OCI-LY7 (cell line): ENCODE data around the gene PKHD1. TPM values are rescaled to one million over a fixed set of nuclear protein-coding genes. Genes with fewer than 3 reads are reported as not detected.

Experiments used
- BruUV-seq: library from RNA; stranded (reverse); fragments of 400-500 nt; replicated peaks from 2 replicates; lab custom pipeline; 2021; lab: Mats Ljungman, UMichigan
- CTCF ChIA-PET: fragments of 300-600 bp; sonication (Branson Sonifier 250); formaldehyde crosslinking; loops from one replicate; lab custom pipeline; 2022; ENCODE audit warnings: antibody characterized with exemption; ENCODE audit not compliant: unreplicated experiment; lab: Charles Lee
- POLR2A ChIA-PET: fragments of 300-600 bp; sonication (Branson Sonifier 250); formaldehyde crosslinking; loops from one replicate; lab custom pipeline; 2022; ENCODE audit warnings: antibody characterized with exemption; lab: Charles Lee
- DNase-seq: peaks from one replicate; pipeline ENCODE4 v3.0.0-alpha.2; 2015; ENCODE audit warnings: low spot score
- H2AFZ ChIP-seq: fragments of 200-600 bp; sonication (generic), shearing (Covaris generic); 2 replicates; pipeline ENCODE4 v1.6.1; 2014; ENCODE audit warnings: mild to moderate bottlenecking, antibody characterized with exemption, low read length, moderate library complexity
- H3K27ac ChIP-seq: fragments of 200-600 bp; sonication (generic); 2 replicates; pipeline ENCODE4 v1.5.1; 2014; ENCODE audit warnings: mixed run types, low read depth, mild to moderate bottlenecking, moderate library complexity, low read length, inconsistent platforms; ENCODE audit not compliant: poor library complexity, severe bottlenecking
- H3K36me3 ChIP-seq: fragments of 200-600 bp; sonication (generic); 2 replicates; pipeline ENCODE4 v1.6.1; 2014; ENCODE audit warnings: mild to moderate bottlenecking, antibody characterized with exemption, low read length, moderate library complexity, mixed read lengths; ENCODE audit not compliant: insufficient read depth
- H3K4me1 ChIP-seq: fragments of 200-600 bp; sonication (generic); 2 replicates; pipeline ENCODE4 v1.5.1; 2014; ENCODE audit warnings: mild to moderate bottlenecking, low read length; ENCODE audit not compliant: insufficient read depth, poor library complexity, severe bottlenecking
- H3K4me2 ChIP-seq: fragments of 200-600 bp; sonication (generic); 2 replicates; pipeline ENCODE4 v1.6.1; 2014; ENCODE audit warnings: mild to moderate bottlenecking, low read length
- H3K4me3 ChIP-seq: fragments of 200-600 bp; sonication (generic); 2 replicates; pipeline ENCODE4 v1.5.1; 2014; ENCODE audit warnings: mild to moderate bottlenecking, low read depth, low read length; ENCODE audit not compliant: poor library complexity, severe bottlenecking
- H3K79me2 ChIP-seq: fragments of 200-600 bp; sonication (generic); 2 replicates; pipeline ENCODE4 v1.6.1; 2016; ENCODE audit warnings: low read depth, mild to moderate bottlenecking, low read length, moderate library complexity, mixed read lengths; ENCODE audit not compliant: insufficient read depth
- H3K9me2 ChIP-seq: fragments of 200-600 bp; sonication (generic); 2 replicates; pipeline ENCODE4 v1.6.1; 2016; ENCODE audit warnings: mild to moderate bottlenecking, low read length, mixed read lengths; ENCODE audit not compliant: insufficient read depth
- H3K9me3 ChIP-seq: fragments of 200-600 bp; sonication (generic); 2 replicates; pipeline ENCODE4 v1.6.1; 2014; ENCODE audit warnings: mild to moderate bottlenecking, mixed run types, low read length, mixed read lengths
- H4K20me1 ChIP-seq: fragments of 200-600 bp; sonication (generic); 2 replicates; pipeline ENCODE4 v1.6.1; 2014; ENCODE audit warnings: mild to moderate bottlenecking, antibody characterized with exemption, low read length, moderate library complexity, mixed read lengths; ENCODE audit not compliant: insufficient read depth
- CTCF ChIP-seq: fragments of 200-600 bp; sonication (generic); conservative IDR thresholded peaks from 2 replicates; pipeline ENCODE4 v1.5.1; 2014; ENCODE audit warnings: mild to moderate bottlenecking, antibody characterized with exemption, low read length, moderate library complexity, mixed read lengths
- EZH2phosphoT487 ChIP-seq: fragments of 200-600 bp; sonication (generic); IDR thresholded peaks from 2 replicates; pipeline ENCODE4 v1.6.1; 2018; ENCODE audit warnings: low read depth, borderline replicate concordance, mild to moderate bottlenecking, mixed run types, antibody characterized with exemption, low read length, moderate library complexity, mixed read lengths
- intact Hi-C: fragments of 100-400 bp; cut with micrococcal nuclease; formaldehyde crosslinking; loops from one replicate; pipeline ENCODE4 v1.10.0; 2022; ENCODE audit not compliant: unreplicated experiment
- total RNA-seq, 2 experiments: library from RNA; depleted of rRNA in 1 of 2; stranded (reverse); fragments of >200 nt in 1 of 2; shearing (Covaris generic) in 1 of 2; gene quantifications; 2 replicates each; pipeline ENCODE4 v1.2.3, GENCODE V29; 2014 to 2022

Gene PKHD1
- total RNA-seq, 2 experiments from 2014 or later = not detected

- H3K4me1 ChIP-seq = no peaks in the 10 kb centered on the region
- no peak overlapping the region for H3K4me2 ChIP-seq
- BruUV-seq = no TSS peak
- no peak; the same call in 1 of the 2 replicates for TF ChIP-seq CTCF
- no peak for TF ChIP-seq EZH2phosphoT487
- H3K9me2 ChIP-seq = no peaks in the 10 kb centered on the region
- H4K20me1 ChIP-seq = no peaks in the 10 kb centered on the region
- no peaks in the 10 kb centered on the region for H3K79me2 ChIP-seq
- CTCF ChIA-PET = no interaction called here
- no peaks in the 10 kb centered on the region for H3K9me3 ChIP-seq
- no peak overlapping the region for H3K4me3 ChIP-seq
- DNase-seq = no peak
- H3K27ac ChIP-seq = no peak overlapping the region
- POLR2A ChIA-PET = no interaction called here
- no peak overlapping the region for H2AFZ ChIP-seq
- H3K36me3 ChIP-seq = no peaks in the 10 kb centered on the region
- intact Hi-C loops = no loop called here
Observed at GRCh38 chr6:52098721-52099120, 11.3 kb upstream of the PKHD1 start.

- Histone ChIP-seq H3K4me3 (no peak overlapping the region), H3K4me2 (no peak overlapping the region), H3K79me2 (no peaks in the 10 kb centered on the region), H3K36me3 (no peaks in the 10 kb centered on the region), H4K20me1 (no peaks in the 10 kb centered on the region), H2AFZ (no peak overlapping the region), H3K9me2 (no peaks in the 10 kb centered on the region), H3K9me3 (no peaks in the 10 kb centered on the region), H3K4me1 (no peaks in the 10 kb centered on the region), H3K27ac (no peak overlapping the region)
- BruUV-seq = no TSS peak
- POLR2A ChIA-PET = interaction anchor here (1.3 kb wide), 1 partner anchor 13 kb away, joined by 4 read pairs; no protein-coding TSS in a partner anchor
- CTCF ChIA-PET = no interaction called here
- no peak for DNase-seq
- TF ChIP-seq EZH2phosphoT487 (no peak), CTCF (no peak)
- intact Hi-C loops = loop anchor here (5.0 kb wide), 1 partner anchor 142 kb away; no protein-coding TSS in a partner anchor
Observed at GRCh38 chr6:52089758-52090348, 2.4 kb upstream of the PKHD1 start.

GRCh38 chr6:52086741-52087140 is 672 bp downstream of the PKHD1 start:
- CTCF ChIA-PET = no interaction called here
- intact Hi-C loops = loop anchor here (5.0 kb wide), 1 partner anchor 146 kb away; no protein-coding TSS in a partner anchor

More at GRCh38 chr6:52086741-52087140, 672 bp downstream of the PKHD1 start:
- Histone ChIP-seq H4K20me1 (no peaks in the 10 kb centered on the region), H3K27ac (no peak overlapping the region), H3K9me3 (no peaks in the 10 kb centered on the region), H3K36me3 (no peaks in the 10 kb centered on the region), H3K4me2 (no peak overlapping the region), H2AFZ (no peak overlapping the region), H3K79me2 (no peaks in the 10 kb centered on the region), H3K4me3 (no peak overlapping the region), H3K9me2 (no peaks in the 10 kb centered on the region), H3K4me1 (no peaks in the 10 kb centered on the region)
- no peak for DNase-seq
- POLR2A ChIA-PET = interaction anchor here (0.7 kb wide), 1 partner anchor 199 kb away, joined by 5 read pairs; no protein-coding TSS in a partner anchor
- no TSS peak for BruUV-seq
- no peak for TF ChIP-seq EZH2phosphoT487
- TF ChIP-seq CTCF = no peak
